OCI-LY7 (cell line): ENCODE data around the gene MAPK13. TPM values are rescaled to one million over a fixed set of nuclear protein-coding genes. Genes with fewer than 3 reads are reported as not detected.

Experiments used
- BruUV-seq: library from RNA; stranded (reverse); fragments of 400-500 nt; replicated peaks from 2 replicates; lab custom pipeline; 2021; lab: Mats Ljungman, UMichigan
- CTCF ChIA-PET: fragments of 300-600 bp; sonication (Branson Sonifier 250); formaldehyde crosslinking; loops from one replicate; lab custom pipeline; 2022; ENCODE audit warnings: antibody characterized with exemption; ENCODE audit not compliant: unreplicated experiment; lab: Charles Lee
- POLR2A ChIA-PET: fragments of 300-600 bp; sonication (Branson Sonifier 250); formaldehyde crosslinking; loops from one replicate; lab custom pipeline; 2022; ENCODE audit warnings: antibody characterized with exemption; lab: Charles Lee
- DNase-seq: peaks from one replicate; pipeline ENCODE4 v3.0.0-alpha.2; 2015; ENCODE audit warnings: low spot score
- H2AFZ ChIP-seq: fragments of 200-600 bp; sonication (generic), shearing (Covaris generic); 2 replicates; pipeline ENCODE4 v1.6.1; 2014; ENCODE audit warnings: mild to moderate bottlenecking, antibody characterized with exemption, low read length, moderate library complexity
- H3K27ac ChIP-seq: fragments of 200-600 bp; sonication (generic); 2 replicates; pipeline ENCODE4 v1.5.1; 2014; ENCODE audit warnings: mixed run types, low read depth, mild to moderate bottlenecking, moderate library complexity, low read length, inconsistent platforms; ENCODE audit not compliant: poor library complexity, severe bottlenecking
- H3K36me3 ChIP-seq: fragments of 200-600 bp; sonication (generic); 2 replicates; pipeline ENCODE4 v1.6.1; 2014; ENCODE audit warnings: mild to moderate bottlenecking, antibody characterized with exemption, low read length, moderate library complexity, mixed read lengths; ENCODE audit not compliant: insufficient read depth
- H3K4me1 ChIP-seq: fragments of 200-600 bp; sonication (generic); 2 replicates; pipeline ENCODE4 v1.5.1; 2014; ENCODE audit warnings: mild to moderate bottlenecking, low read length; ENCODE audit not compliant: insufficient read depth, poor library complexity, severe bottlenecking
- H3K4me2 ChIP-seq: fragments of 200-600 bp; sonication (generic); 2 replicates; pipeline ENCODE4 v1.6.1; 2014; ENCODE audit warnings: mild to moderate bottlenecking, low read length
- H3K4me3 ChIP-seq: fragments of 200-600 bp; sonication (generic); 2 replicates; pipeline ENCODE4 v1.5.1; 2014; ENCODE audit warnings: mild to moderate bottlenecking, low read depth, low read length; ENCODE audit not compliant: poor library complexity, severe bottlenecking
- H3K79me2 ChIP-seq: fragments of 200-600 bp; sonication (generic); 2 replicates; pipeline ENCODE4 v1.6.1; 2016; ENCODE audit warnings: low read depth, mild to moderate bottlenecking, low read length, moderate library complexity, mixed read lengths; ENCODE audit not compliant: insufficient read depth
- H3K9me2 ChIP-seq: fragments of 200-600 bp; sonication (generic); 2 replicates; pipeline ENCODE4 v1.6.1; 2016; ENCODE audit warnings: mild to moderate bottlenecking, low read length, mixed read lengths; ENCODE audit not compliant: insufficient read depth
- H3K9me3 ChIP-seq: fragments of 200-600 bp; sonication (generic); 2 replicates; pipeline ENCODE4 v1.6.1; 2014; ENCODE audit warnings: mild to moderate bottlenecking, mixed run types, low read length, mixed read lengths
- H4K20me1 ChIP-seq: fragments of 200-600 bp; sonication (generic); 2 replicates; pipeline ENCODE4 v1.6.1; 2014; ENCODE audit warnings: mild to moderate bottlenecking, antibody characterized with exemption, low read length, moderate library complexity, mixed read lengths; ENCODE audit not compliant: insufficient read depth
- EZH2phosphoT487 ChIP-seq: fragments of 200-600 bp; sonication (generic); IDR thresholded peaks from 2 replicates; pipeline ENCODE4 v1.6.1; 2018; ENCODE audit warnings: low read depth, borderline replicate concordance, mild to moderate bottlenecking, mixed run types, antibody characterized with exemption, low read length, moderate library complexity, mixed read lengths
- intact Hi-C: fragments of 100-400 bp; cut with micrococcal nuclease; formaldehyde crosslinking; loops from one replicate; pipeline ENCODE4 v1.10.0; 2022; ENCODE audit not compliant: unreplicated experiment
- total RNA-seq, 2 experiments: library from RNA; depleted of rRNA in 1 of 2; stranded (reverse); fragments of >200 nt in 1 of 2; shearing (Covaris generic) in 1 of 2; gene quantifications; 2 replicates each; pipeline ENCODE4 v1.2.3, GENCODE V29; 2014 to 2022
- TF ChIP-seq, protein P1 (sequence below): fragments of 200-600 bp; sonication (generic); conservative IDR thresholded peaks from 2 replicates; pipeline ENCODE4 v1.5.1; 2014; ENCODE audit warnings: mild to moderate bottlenecking, antibody characterized with exemption, low read length, moderate library complexity, mixed read lengths

Gene MAPK13
- total RNA-seq, 2 experiments from 2014 or later = 0.88 to 1.8 TPM

DNA sequence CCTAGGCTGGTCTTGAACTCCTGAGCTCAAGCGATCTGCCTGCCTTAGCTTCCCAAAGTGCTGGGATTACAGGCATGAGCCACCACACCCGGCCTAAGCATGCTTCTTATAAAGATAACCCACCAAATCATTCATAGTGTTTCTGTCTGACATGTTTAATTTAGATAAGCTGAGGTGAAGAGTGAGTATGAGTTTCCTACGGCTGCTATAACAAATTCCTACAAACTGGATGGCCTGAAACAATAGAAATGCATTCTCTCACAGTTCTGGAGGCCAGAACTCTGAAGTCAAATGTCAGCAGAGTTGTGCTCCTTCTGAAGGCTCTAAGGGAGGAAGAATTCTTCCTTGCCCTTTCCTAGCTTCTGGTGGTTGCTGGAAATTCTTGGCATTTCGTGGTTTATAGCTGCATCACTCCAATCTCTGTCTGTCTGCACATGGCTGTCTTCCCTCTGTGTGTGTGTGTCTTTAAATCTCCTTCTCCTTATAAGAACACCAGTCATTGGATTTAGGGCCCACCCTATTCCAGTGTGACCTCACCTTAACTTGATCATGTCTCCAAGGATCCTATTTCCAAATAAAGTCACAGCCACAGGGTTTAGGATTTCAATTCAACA, 29.9 kb downstream of the MAPK13 start:
- CTCF ChIA-PET = no interaction called here
- no peaks in the 10 kb centered on the region for H4K20me1 ChIP-seq
- H2AFZ ChIP-seq = no peak overlapping the region
- H3K79me2 ChIP-seq = no peaks in the 10 kb centered on the region
- POLR2A ChIA-PET = no interaction called here
- no peak for DNase-seq
- intact Hi-C loops = no loop called here
- H3K4me2 ChIP-seq = no peak overlapping the region
- H3K4me1 ChIP-seq = no peaks in the 10 kb centered on the region
- H3K27ac ChIP-seq = no peak overlapping the region
- no peak overlapping the region for H3K4me3 ChIP-seq
- TF ChIP-seq, protein P1, sequence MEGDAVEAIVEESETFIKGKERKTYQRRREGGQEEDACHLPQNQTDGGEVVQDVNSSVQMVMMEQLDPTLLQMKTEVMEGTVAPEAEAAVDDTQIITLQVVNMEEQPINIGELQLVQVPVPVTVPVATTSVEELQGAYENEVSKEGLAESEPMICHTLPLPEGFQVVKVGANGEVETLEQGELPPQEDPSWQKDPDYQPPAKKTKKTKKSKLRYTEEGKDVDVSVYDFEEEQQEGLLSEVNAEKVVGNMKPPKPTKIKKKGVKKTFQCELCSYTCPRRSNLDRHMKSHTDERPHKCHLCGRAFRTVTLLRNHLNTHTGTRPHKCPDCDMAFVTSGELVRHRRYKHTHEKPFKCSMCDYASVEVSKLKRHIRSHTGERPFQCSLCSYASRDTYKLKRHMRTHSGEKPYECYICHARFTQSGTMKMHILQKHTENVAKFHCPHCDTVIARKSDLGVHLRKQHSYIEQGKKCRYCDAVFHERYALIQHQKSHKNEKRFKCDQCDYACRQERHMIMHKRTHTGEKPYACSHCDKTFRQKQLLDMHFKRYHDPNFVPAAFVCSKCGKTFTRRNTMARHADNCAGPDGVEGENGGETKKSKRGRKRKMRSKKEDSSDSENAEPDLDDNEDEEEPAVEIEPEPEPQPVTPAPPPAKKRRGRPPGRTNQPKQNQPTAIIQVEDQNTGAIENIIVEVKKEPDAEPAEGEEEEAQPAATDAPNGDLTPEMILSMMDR = no peak
- TF ChIP-seq EZH2phosphoT487 = no peak
- H3K9me2 ChIP-seq = no peaks in the 10 kb centered on the region
- BruUV-seq = no TSS peak
- H3K9me3 ChIP-seq = peaks cover 9% of the 10 kb centered on the region; the same call in 1 of the 2 replicates
- no peaks in the 10 kb centered on the region for H3K36me3 ChIP-seq

DNA sequence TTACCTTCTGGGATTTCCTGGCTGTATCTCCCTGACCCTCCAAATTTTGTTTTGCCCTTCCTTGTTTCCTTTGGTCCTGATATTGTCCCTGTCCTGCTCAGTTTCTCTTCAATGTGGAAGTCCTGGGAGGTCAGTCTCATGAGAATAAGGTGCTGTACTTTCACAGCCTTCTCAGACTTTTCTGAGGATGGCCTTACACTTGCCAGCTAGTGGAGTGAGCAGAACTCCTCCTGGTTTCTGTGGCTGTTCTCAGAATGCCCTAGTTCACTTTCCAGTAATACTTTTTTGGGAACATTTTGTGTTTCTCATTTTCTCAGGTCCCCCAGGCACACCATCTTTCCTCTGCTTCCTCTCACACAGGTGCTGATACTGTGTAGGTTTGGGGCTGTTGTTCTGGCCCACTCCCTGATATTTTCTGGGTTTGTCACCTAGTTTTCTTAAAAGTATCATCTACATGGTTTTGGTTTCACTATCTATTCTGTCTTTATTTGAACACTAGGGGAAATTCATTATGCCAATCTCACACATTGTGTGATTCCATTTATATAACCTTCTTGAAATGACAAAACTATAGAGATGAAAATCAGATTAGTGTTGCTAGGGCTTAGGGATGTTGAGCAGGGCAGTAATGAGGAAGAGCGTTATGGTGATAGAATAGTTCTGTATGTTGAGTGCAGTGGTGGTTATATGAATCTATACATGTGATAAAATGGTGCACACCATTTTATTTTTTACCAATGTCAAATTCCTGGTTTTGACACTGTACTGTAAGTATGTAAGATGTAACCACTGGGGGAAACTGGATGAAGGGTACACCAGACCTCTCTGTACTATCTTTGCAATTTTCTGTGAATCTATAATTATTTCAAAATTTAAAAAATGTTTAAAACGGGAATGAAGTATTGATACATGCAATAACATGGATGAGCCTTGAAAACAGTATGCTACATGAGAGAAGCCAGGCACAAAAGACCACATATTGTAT, 39.0 kb downstream of the MAPK13 start:
- Histone ChIP-seq H3K9me2 (no peaks in the 10 kb centered on the region), H3K4me3 (no peak overlapping the region), H3K27ac (no peak overlapping the region), H2AFZ (no peak overlapping the region), H3K9me3 (0 out of 2 replicates have a peak, but pooled peaks cover 4% of the 10 kb centered on the region), H3K4me1 (no peaks in the 10 kb centered on the region), H3K4me2 (no peak overlapping the region), H4K20me1 (no peaks in the 10 kb centered on the region), H3K79me2 (no peaks in the 10 kb centered on the region), H3K36me3 (no peaks in the 10 kb centered on the region)
- POLR2A ChIA-PET = no interaction called here
- intact Hi-C loops = no loop called here
- TF ChIP-seq EZH2phosphoT487 = no peak
- TF ChIP-seq, protein P1 = no peak
- no TSS peak for BruUV-seq
- CTCF ChIA-PET = no interaction called here
- DNase-seq = no peak
